B cell (primary cell): Measurements from ENCODE around the gene TEDC1.

Experiments used
- EZH2 ChIP-seq: IDR thresholded peaks from 2 replicates; pipeline ENCODE4 v1.6.1; 2012; ENCODE audit warnings: borderline replicate concordance, low read depth, mild to moderate bottlenecking, moderate library complexity, low read length; ENCODE audit not compliant: insufficient read depth, poor library complexity, severe bottlenecking
- TF ChIP-seq, protein P1 (sequence below): fragments of 200-600 bp; IDR thresholded peaks from one replicate; pipeline ENCODE4 v1.8.0; 2022; ENCODE audit warnings: antibody characterized with exemption, mild to moderate bottlenecking

DNA sequence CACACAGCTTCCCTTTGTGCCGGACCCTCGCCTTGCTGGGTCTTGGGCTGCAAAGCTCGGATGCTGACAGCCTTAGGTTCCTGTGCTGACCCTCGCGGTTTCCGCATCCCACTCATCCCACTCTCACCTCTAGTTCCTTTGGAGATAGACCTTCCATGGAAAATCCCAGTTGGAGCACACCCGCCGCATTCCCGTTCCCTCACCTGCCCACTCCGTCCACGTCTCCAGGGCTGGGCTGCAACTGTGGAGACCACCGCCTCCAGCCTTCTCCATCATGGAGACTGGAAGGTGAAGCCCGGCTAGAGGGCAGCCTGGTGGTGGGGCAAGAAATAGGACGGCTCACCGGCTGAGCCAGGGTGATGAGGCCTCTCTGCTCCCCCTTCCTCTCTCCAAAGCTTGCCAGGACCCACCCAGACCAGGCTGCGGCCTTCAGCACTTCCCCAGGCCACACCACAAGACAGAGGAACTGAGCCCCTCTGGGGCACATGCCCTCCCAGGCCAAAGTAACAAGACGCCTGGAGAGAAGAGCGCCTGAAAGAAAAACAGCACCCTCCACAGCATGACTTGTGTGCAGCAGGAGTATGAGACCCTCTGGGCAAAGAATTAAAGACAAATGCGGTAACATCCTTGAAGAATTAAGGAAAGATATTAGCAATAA lies 50.3 kb downstream of the TEDC1 start:
- TF ChIP-seq, protein P1, sequence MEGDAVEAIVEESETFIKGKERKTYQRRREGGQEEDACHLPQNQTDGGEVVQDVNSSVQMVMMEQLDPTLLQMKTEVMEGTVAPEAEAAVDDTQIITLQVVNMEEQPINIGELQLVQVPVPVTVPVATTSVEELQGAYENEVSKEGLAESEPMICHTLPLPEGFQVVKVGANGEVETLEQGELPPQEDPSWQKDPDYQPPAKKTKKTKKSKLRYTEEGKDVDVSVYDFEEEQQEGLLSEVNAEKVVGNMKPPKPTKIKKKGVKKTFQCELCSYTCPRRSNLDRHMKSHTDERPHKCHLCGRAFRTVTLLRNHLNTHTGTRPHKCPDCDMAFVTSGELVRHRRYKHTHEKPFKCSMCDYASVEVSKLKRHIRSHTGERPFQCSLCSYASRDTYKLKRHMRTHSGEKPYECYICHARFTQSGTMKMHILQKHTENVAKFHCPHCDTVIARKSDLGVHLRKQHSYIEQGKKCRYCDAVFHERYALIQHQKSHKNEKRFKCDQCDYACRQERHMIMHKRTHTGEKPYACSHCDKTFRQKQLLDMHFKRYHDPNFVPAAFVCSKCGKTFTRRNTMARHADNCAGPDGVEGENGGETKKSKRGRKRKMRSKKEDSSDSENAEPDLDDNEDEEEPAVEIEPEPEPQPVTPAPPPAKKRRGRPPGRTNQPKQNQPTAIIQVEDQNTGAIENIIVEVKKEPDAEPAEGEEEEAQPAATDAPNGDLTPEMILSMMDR = no peak
- no peak for TF ChIP-seq EZH2
